NCI-H1930 (cell line): Measurements from ENCODE around the gene CBLB.

Experiments
- DNase-seq, 2 experiments: peaks; one replicate each; lab custom pipeline; 2025; lab: John Stamatoyannopoulos, UW

CBLB gene

DNA sequence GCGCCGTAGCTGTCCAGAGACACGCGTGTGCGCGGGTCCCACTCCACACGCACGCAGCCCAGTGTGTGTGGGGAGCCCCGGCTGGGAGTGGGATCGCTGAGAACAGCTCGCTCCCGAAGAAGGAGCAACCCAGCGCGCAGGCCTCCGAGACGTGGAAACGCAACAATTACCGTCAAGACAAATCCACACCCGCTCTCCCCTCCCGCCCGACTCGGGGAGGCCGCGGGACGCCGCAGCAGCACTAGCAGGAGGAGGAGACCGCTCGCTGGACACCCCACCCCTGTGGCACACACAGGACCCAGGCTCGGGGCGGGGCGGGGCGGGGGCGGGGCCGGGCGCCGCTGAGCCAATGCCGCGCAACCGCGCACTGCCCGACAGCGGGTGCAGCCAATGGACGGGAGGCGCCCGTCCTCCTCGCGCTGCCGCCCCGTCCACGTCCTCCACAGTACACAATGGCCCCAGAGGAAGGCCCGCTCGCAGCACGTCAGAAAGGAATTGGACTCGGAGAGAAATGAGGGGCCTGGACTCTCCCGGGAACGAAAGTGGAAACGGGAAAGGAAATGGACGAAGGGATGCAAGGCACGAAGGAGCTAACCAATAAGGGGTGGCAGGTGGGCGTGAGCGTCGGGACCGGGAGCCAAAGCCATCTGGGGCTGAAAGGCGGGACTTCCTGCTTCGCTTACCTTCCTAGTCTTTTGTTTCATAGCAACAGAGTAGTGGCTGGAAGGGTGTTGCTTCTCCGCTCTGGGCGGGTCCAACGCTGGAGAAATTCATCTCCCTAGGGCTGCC, at the start of gene CBLB:
Gene CBLB (minus strand): TSS at position 271 of the 789 bp plus-strand sequence. CDS start 1,435 bp downstream, outside the sequence.
- peak; percentile 83 to 84 for DNase-seq

DNA sequence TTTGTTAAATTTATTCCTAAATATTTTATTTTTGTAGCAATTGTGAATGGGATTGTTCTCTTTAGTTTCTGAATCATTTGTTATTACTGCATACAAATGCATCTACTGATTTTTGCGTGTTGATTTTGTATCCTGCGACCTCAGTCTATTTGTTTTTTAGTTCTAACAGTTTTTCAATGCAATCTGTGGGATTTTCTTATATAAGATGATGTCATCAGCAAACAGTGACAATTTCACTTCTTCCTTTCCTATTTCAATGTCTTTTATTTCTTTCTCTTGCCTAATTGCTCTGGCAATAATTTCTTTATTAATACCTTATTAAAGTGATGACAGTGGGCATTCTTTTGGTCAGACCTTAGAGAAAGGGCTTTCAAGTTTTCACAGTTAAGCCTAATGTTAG, 48.0 kb upstream of the CBLB start:
- DNase-seq, result no peak

DNA sequence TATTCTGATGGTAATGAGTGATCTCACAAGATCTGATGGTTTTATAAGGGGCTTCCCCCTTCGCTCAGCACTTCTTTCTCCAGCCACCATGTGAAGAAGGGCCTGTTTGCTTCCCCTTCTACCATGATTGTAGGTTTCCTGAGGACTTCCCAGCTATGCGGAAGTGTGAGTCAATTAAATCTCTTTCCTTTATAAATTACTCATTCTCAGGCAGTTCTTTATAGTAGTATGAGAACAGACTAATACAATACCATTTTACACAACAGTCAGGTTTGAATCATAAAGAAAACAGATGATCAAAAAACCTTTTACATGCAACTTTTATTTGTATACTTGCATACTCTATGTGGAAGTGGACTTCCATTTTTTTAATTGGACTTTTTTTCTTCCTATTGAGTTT, 46.7 kb upstream of the CBLB start:
- no peak for DNase-seq

DNA sequence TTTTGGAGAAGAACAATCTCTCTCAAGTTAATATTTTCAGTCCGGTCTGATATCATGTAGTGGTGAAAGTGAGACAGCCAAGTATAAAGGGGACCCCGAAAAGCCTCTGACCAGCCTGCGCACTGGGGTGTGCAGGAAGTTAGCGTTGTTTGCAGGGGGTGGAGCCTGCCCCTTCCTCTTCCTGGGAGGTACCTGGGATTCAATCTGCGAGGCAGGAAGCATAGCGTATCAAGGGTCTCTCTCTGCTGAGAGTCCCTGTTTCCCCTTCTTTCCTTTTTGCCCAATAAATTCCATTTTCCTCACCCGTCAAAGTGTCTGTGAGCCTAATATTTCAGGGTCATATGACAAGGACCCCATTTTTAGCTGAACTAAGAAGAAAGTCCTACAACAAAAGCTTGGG, 44.8 kb upstream of the CBLB start:
- DNase-seq, result no peak

DNA sequence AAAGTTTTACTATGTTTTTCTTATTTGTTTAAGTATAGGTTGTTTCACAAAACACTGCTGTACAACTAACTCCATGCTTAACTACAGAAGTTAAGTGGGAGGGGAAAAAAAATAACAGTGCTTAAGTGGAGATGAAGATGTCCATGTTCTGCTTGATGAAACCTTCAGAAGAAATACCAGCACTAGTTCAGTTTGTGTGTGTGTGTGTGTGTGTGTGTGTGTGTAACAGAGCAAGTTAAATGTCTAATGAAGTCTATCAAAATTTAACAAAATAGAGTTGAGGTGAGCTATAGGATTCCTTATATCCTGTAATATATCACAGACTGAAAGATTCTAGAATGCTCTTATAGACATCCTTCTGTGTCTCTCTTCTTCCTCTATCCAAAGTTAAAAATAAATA, 44.1 kb upstream of the CBLB start:
- no peak for DNase-seq

DNA sequence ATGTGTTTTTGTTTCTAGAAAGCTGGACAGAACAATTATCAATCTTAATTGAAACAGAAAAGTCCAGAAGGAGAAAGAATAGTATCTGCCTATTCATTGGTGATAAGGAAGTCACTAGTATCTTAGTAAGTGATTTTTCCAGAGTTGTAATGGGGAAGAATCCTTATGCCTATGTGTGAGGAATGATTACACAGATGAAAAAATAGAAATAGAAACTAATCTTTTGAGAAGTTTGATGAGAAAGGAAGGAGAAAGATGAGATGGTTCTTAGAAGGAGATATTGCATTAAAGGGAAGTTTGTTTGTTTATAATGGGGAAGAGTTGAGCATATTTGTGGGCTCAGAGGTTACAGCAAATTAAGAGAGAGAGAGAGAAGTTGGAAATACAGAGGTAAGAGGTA, 42.7 kb upstream of the CBLB start:
- no peak for DNase-seq

DNA sequence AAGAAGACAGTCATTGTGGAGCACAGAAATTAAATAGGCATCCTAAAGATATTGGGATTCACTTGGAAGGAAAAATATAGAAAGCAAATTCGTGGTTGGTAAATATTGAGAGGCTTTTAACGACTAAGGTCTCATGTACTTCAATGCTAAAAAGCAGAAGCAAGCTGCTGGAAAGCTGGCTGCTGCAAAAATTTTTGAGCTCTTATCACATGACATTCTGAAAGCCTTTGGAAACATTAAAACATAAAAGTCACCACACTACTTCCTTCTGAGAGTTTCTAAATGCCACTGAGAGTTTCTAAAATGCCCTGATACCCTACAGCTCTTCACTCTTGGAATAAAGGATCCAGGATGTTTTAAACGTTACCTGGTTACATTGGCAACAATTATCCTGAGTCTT, 39.0 kb upstream of the CBLB start:
- DNase-seq, result no peak

DNA sequence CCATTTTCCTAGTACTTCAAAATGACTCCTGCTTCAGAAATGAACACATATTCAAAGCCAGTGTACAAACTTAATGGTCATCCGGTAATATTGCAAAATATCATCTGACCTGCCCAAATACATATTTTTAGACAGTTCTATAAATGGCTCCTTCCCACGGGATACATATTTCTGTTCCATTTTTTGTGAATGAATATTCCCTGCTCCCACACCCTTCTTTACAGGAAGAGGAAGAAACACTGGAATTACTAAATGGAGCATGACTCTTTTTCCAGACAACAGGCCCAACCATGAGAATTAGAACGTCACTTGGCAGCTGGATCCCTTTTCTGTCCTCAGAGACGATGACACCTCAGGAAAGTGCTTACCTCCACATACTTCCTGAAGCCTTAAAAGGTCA, 38.0 kb upstream of the CBLB start:
- DNase-seq, result no peak

DNA sequence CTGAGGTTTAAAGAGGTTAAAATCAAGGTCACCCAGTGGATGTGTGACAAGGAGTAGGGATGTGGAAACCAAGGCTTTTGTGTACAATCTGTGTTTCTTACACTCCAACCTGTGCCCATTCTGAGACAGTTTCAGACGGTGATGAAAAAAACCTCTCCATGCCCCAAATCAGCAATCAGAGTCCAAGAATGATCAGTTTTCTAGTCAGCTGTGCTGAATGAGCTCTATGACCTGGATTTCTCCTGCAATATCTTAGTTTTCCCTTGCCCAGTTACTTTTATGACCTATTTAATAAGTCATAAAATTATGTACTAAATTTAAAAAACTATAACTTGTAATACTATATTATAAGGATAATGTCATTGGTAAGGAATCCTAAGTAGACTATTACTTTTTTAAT, 37.5 kb upstream of the CBLB start:
- no peak for DNase-seq

DNA sequence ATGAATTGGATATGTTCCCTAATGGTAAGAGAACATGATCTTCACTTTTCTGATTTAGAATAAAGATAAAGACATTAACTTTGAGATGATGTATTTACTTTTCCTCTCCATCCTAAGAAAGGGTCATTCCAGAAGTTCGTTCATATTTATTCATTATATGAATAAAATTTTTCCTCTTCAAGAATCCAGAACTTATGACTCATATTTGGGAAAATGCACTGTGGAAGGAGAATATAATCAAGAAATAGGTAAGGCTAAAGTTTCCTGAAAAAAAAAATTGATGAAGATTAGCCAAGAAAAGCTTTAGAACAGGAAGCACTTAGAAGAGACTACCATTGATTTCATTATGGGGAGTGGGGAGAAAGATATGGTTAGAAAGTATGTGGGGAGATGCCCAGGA, 36.5 kb upstream of the CBLB start:
- DNase-seq, result no peak

DNA sequence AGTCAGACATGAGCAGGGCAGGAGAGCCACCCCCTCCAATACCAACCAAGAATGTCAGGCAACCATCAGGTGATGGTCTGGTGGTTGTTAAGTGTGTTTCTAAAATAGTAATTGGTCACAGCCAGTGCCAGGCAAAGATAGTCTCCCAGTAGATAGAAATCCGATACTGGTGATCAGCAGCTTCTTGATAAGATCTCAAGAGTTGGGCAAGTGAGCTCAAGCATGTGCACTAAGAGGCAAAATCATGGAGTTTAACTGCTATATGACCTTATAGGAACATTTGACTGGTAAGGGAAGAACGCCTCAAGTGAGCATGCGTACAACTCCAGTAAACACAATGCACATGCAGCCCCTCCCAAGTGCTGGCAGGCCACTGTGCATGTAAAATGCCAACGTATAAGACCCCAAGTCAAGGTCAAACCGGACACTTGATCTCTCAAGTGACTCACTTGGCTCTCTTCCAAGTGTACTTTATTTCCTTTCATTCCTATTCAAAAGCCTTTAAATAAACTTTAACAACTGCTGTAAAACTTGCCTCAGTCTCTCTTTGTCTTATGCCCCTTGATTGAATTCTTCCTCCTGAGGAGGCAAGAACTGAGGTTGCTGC, 36.0 kb upstream of the CBLB start:
- no peak for DNase-seq

DNA sequence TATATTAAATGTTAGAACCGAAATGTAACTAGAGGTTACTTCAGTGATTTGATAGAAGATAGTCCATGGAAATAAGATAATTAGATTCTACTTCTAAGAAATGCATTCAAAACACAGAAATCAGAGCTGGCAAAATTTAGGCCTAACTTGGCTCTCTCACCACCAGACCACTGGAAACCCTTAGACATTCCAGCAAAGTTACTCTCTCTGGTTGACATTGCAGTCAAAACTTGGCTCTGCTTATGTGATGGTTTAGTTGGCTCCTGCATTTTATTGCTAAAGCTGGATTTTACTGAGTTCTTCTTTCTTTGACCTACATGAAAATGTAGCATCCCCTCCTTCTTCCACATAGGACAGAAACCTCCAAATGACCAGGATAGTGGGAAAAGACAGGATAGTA, 35.4 kb upstream of the CBLB start:
- DNase-seq, result no peak

DNA sequence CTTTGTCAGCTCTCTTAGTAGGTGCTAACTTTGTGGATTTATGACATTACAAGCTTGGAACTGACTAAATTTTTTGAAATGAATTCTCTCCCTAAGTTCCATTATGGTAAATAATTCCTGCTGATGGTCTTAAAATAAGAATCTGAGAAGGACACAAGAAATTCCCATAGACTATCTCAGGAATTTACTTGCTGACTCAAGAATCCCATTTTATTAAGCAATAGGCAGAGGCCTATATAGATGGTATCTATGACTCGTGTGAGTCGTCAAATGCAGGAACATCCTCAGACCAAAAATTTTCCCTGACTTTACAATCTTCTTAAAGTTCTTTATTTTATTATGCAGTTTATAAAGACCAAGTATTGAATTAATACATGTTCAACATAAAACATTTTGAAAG, 30.7 kb upstream of the CBLB start:
- DNase-seq, result no peak

DNA sequence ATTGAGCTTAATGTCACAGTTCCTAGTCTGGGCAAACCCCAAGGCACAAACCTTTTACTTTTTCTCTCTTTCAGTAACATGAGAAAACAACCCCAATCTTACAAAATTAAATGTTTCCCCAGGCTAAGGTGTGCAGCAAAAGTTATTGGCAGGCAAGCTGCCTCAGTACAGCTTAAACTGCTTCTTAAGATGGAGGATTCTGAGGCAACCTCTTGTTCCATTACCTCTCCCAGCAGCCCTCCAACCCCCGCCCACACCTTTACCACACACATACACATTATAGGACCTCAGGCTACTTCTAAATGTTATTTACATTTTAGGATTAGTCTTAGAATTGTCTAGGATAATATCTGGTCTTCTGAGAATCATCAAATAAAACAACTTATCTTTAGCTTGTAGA, 22.3 kb upstream of the CBLB start:
- no peak for DNase-seq

DNA sequence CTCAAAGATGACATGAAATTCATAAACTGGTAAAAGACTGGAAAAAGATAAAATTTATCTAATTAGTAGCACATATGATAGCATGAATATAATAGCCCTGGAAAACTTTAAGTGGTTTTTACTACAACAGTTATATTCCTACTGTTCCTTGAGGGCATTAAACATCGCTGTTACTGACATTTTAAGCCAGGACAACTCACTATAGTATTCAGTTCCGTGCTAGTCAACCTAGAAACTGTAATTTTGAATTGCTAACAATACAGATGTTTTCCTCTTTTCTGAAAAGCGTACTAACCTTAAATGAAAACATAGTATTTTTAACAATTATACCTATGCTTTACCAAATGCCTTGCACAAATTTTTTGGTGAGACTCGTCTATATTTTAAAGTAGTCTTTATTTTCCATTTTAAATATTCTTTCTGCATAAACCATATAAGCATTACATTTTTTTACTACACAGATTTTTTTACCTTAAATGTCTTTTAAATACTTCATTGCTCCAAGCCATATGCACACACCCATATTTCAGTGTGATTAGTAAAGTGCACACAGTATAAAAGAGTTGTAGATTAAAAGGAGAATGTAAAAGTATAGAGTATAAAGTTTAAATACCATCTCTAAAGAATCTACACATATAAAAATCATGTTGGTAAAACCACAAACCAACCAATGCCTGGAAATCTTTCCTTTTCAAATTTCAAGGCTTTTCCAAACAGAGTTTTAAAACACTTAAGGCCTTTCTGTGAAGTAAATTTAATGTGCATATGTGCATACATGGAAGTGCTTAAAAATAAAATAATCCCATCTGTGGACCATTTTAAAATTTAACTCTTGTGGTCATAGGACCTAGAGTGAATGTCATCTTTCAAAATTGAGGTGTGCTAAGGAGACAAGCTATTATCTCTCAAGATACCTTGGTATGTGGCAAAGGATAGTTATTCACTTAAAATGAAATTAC, 20.1 kb upstream of the CBLB start:
- DNase-seq, result no peak

DNA sequence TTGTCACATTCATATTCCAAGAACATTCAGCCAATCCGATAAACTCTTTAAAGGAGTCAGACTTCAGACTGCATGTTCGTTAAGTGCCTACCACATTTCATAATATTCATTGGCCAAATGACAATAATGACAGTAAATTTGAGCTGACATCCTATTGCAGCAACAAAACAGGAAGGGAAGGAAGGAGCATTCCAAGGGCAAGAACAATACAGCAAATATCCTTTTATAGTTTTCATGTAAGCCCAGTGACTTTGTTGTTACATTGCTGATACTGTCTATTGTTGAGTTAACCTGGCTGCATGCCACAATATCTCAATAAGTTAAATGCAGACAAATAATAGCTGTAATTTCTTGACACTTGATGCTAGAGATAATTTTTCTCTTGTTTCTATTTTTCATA, 16.4 kb upstream of the CBLB start:
- DNase-seq, result no peak

DNA sequence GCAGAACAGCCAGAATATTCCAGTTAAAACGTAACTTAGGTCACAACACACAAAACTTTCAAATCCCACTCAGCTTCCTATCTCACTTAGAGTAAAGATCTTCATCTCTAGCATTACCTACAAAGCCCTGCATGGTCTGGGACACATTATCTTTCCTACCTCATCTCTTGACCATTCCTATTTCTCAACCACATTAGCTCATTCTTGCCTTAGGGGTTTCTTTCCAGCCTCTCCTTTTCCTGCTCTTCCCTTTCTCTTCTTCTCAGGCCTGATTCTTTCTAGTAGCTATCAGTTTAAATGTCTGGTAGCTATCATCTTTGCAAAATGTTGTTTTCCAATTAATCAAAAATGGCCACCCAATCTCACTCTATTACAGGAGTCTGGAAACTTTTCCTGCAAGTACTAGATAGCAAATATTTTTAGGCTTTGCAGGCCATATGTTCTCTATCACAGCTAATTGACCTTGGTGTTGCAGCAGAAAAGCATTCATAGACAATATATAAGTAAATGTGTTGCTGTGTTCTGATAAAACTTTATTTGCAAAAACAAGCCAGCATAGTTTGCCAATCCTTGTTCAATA, 15.1 kb upstream of the CBLB start:
- DNase-seq, result no peak

DNA sequence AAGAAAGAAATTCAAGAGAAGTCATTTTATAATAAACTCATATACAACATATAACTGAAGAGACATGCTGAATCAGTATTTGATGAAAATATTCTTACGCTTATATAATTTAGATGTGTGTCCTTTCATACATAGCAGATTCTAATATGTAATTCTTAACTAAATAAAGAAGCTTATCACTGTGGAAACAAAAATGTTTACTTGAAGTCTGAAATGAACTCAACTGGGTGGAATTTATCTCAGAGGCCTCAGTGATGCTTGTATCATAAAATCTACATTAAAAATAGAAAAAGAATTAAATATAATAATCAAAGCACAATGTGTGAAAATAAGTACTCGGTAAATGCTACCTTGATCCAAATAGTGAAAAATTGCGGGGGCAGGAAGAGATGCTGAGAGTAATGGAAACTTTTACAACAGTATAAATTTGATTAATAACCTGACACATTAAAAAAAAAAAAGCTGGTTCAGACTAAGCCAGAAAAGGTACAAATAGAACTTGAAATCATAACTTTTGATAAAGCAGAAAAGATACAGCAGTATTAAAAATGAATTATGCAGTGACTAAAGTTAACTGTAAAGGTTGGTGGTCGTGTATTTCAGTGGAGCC, 12.0 kb upstream of the CBLB start:
- DNase-seq, result no peak

DNA sequence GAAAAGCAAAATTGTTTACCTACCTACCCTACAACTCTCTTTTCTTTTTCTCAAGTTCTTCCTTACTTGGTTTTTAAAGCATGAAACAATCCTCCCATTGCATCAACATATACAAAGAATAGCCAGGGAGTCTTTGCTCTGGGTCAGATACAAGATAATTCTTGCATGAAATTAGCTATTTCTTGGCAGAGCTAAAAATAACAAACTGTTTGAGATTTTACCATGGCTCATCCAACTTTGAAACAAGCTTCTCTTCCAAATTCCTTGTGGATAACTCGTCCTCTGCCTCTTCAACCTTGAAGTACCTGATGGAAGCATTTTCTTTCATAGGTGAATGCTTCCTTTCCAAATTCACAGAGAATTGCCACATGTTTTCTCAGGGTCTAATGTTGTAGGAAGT, 9.2 kb upstream of the CBLB start:
- no peak for DNase-seq

DNA sequence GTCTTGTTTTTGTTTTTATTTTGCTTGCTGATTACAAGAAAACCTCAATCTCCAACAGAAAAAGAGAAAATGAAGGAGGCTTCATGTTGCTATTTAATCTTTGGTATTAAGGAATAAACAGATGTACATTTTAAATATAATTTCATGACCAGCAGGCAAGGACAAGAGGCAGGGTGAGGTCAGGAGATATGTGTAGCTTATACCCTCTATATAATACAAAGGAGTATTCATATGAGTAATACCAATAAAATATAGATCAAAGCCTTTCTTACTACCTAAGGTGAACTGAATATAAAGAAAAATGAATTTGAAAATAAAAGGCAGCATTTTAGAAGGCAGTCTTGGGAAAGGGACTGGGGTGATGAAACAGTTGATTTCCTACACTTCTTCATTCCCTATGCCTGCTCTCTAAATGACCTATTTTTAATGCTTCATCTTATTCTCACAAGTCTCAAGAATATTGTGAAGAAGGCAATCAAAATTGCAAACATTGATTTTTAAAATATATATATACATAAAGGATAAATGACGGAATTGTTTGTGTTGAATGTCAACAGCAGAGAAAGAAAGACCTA, 8.6 kb upstream of the CBLB start:
- DNase-seq, result no peak

DNA sequence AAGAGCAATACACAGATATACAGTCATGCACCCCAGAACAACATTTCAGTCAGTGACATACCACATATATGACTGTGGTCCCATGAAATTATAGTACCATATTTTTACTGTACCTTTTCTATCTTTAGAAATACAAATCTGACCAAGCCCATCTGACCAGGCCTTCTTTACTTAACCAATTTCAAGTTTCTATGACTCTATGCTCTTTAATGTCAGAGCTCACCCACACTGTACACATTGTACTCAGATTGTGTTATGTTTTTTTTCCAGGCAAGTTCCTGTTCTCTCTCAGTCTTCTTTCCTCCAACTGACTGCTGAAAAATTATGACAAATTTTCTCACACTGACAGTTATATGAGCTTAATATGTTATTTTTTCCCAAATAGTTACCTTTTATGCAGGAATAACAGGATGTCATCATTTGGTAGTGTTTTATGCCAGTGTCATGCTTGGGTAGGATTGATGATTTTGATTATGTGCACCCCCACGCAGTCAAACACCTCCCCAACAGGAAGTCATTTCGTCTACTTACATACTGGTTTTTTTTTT, 8.0 kb upstream of the CBLB start:
- no peak for DNase-seq
